SK-MEL-5 (cell line): ENCODE measurements around the gene ZNF605. TPM values are rescaled to one million over a fixed set of nuclear protein-coding genes. Genes with fewer than 3 reads are reported as not detected.
"Not testable (repeated sequence)": the region's sequence is repeated elsewhere in the genome, so short reads cannot be mapped to it uniquely, and the experiment has no call there.

Experiments
- DNase-seq: peaks from one replicate; pipeline ENCODE4 v3.0.0-alpha.2; 2016; ENCODE audit warnings: low read depth, low spot score
- in situ Hi-C: cut with HindIII; loops from 2 replicates; pipeline ENCODE4 v1.10.0; 2016; ENCODE audit warnings: low sequenced_read_pairs, high pct_unique_total_duplicates, low pct_unique_long_range_greater_than_20kb
- total RNA-seq: library from RNA; depleted of rRNA; stranded (reverse); fragments of >200 nt; shearing (Covaris generic); gene quantifications from 2 replicates; pipeline ENCODE4 v1.2.3, GENCODE V29; 2014

ZNF605 gene
- total RNA-seq, 1 experiment from 2014 or later, result 9.9 TPM

- in situ Hi-C loops, result no loop called here
- no peak for DNase-seq
Observed at GRCh38 chr12:132923356-132923909, 32.7 kb downstream of the ZNF605 start.

DNA sequence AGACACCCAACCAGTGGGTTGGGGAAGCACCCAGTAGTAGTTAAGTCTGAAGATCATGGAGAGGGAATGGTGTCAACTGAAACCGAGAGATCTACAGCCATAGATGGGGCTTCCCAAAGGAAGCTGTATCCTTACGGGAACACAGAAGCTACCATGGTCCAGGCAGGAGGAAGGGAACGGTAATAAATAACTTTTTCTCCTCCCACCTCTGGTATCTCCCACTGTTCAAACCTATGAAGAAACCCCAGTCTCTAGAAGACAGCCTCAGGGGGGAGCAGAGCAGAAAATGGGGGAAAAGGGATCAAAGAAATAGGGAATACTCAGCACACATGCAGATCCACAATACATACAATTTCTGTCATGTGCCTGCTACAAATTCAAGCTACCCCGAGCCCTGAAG, 33.4 kb downstream of the ZNF605 start:
- in situ Hi-C loops, result no loop called here

DNA sequence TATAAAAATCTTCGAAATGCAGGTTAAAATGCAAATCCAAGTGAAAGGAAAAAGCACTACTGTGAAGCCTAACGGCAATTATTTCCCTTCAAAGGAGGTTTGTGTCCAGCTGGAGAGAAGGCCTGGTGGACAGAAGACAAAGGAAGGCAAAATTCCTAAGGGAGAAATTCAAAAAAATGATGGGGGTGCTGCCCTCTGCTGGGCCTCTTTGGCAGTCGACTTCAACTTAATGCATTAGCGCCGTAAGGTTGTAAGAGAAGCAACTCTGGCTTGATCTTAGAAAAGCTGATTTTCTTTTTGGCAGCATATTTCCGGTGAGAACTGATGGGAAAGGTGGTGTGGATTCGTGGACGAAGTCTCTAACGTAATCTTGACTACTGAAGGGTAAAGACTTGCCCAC, 34.4 kb downstream of the ZNF605 start:
- in situ Hi-C loops, result no loop called here
- DNase-seq, result peak; percentile 27

More for the DNA sequence above, 33.4 kb downstream of the ZNF605 start:
- DNase-seq, result no peak

- in situ Hi-C loops, result no loop called here
- DNase-seq, result no peak
Observed at GRCh38 chr12:132918680-132919079, 37.4 kb downstream of the ZNF605 start.

GRCh38 chr12:132909030-132909368, 47.1 kb downstream of the ZNF605 start:
- no peak for DNase-seq
- in situ Hi-C loops, result no loop called here

DNA sequence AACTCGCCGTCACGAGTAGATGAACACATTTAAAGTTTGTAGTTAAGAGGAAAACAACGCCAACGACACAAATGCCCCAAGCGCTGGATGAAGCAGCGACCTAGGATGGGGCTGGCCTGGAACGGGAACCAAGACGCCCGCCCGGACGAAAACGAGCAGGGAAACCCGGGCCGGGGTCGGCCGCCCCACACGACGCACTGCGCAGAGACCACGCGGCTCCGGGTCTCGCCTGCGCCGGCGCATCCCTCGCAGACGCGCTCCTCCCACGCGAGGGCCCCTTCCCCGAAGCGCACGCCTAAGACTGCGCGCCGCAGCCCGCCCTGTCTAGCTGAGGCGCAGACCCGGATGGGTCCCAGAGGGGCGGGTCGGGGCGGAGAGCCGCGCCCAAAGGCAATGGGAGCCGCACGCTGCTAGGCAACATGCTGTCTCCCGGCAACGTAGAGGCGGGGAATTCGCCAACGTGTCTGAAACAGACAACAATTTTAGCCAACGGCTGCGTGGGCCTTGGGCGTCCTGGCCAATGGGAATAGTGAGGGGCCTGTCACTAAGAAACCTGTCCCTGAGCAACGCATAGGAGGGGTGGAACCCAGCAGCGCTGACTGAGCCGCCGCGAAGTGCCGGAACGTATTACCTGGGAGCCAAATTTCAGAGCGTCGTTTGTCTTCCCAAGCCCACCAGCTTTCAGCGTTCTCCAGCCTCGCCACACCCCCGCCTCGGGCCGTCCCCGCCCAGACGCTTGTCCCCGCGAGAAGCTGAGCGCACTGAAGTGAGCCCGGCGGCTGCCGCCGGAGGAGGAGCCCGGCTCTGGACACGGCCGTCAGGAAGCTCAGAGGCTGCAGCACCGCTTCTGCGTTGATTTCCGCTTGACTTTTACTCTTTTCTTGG, 47.7 kb downstream of the ZNF605 start:
- in situ Hi-C loops, result no loop called here

DNA sequence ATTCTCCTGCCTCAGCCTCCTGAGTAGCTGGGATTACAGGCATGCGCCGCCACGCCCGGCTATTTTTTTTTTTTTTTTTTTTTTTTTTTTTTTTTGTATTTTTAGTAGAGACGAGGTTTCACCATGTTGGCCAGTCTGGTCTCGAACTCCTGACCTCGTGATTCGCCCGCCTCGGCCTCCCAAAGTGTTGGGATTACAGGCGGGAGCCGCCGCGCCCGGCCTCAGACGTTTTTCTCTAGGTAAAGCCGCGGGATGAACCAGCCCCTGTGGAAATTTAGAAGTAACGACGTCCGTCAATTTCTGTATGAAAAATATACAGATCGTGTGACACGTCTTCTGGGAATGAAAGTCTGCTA, 48.3 kb downstream of the ZNF605 start:
- DNase-seq, in situ Hi-C loops: not testable (repeated sequence)

More for the DNA sequence above, 47.7 kb downstream of the ZNF605 start:
- peak; percentile 98 for DNase-seq

DNA sequence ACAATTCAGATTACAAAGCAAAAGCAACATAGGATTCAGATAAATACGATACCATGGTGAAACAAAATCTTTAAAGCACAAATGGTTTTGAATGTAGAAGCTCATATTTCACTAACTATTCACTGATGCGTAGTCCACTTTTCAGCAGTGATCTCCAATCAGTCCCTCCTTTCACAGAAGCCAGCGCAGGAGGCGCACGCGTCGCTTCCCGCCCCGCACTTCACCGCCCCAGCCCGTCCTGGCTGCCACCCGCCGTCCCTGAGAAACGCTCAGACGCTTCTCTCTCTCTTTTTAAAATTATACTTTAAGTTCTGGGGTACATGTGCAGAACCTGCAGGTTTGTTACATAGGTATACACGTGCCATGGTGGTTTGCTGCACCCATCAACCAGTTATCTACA, 48.9 kb downstream of the ZNF605 start:
- no peak for DNase-seq
- in situ Hi-C loops, result no loop called here

DNA sequence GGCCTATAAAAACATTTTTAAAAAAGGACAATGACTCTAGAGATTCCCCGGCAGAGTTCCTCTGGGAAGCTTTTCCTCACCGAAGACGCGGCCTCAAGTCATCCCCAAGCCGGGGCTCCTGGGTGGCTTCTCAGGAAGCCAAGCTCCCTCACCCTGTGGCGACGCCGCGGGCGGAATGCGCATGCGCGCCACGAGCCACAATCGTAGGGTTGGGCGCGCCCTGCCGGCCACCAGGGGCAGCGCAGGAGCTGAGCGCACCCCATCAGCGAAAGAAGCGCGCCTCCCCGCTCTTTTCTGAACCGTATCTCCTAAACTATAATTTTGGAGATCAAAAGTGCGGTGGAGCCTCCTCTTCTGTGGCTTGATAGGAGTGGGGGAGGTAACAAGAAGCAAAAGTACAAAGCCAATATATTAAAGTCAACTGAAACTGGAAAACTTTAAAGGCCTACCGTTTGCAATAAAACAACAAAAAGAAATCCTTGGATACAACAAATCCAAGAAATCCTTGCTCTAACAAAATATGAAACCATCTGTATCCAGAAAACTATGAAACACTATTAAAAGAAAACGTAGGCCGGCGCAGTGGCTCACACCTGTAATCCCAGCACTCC, 51.3 kb downstream of the ZNF605 start:
- DNase-seq, result peak; percentile 40
- in situ Hi-C loops, result no loop called here

DNA sequence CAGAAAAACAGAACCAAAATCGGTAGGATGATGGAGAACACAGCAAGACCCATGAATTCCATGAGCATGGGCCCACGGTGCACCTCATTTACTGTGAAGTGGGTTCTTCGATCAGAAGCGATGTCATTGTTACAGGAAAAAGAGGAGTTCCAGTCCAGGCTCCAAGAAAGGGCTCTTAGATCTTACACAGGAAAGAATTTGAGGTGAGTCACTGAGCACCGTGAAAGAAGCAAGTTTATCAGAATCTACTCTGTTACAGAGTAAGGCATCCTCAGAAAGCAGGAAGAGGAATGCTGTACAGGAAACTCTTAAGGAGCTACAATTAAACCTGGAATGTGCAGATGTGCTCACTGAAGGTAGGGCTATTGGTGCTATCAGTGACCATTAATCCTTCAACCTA, 57.1 kb downstream of the ZNF605 start:
- in situ Hi-C loops, result no loop called here
- no peak for DNase-seq

- in situ Hi-C loops, result no loop called here
- no peak for DNase-seq
Observed at GRCh38 chr12:132888852-132889251, 67.3 kb downstream of the ZNF605 start.

DNA sequence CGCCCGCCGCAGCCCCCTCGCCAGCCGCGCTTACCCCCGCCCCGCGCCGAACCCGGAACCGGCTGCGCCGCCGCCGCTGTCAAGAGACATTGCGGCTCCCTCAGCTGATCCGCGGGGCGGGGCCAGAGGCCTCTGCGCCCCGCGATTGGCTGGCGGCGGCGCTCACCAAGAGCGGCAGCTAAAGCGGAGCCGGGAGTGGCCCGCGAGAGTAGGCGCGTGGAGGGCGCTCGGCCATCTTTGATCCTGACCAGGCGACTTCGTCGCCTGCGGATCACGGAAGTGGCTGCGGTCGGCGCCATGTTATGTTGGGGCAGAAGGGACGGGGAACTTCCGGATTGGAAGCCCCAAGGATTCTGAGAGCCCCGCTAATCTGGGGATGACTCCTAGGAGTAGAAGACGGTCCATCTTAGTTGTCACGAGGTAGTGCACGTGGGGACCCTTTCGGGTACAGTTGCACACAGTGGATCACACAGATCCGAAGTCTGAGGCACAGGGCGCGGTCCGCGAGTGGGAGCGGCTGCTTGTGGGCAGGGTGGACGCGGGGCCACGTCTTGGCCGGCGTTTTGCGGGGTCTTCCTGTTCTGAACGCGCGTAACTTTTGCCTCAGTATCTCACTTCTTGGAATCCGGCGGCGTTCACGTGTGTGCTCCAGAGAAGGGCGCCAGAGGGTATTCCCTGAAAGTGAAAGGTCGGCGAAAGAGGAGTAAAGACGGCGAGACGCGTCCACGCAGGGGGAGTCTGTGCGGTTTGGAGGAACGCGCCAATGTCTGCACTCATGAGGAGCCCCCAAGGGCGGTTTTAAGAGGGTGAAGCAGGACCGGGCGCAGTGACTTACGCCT, 68.4 kb downstream of the ZNF605 start, which contains the start of gene CHFR:
CHFR (minus strand) TSS at position 93 of the 839 bp plus-strand sequence. CDS start 277 bp downstream, outside the sequence.
- in situ Hi-C loops, result no loop called here
- peak; percentile 97 for DNase-seq

- DNase-seq, result peak; percentile 4
Observed at GRCh38 chr12:132886529-132887477, 69.3 kb downstream of the ZNF605 start.

GRCh38 chr12:132881818-132882217, 74.3 kb downstream of the ZNF605 start:
- no peak for DNase-seq
- in situ Hi-C loops, result no loop called here

More at GRCh38 chr12:132886529-132887477, 69.3 kb downstream of the ZNF605 start:
- in situ Hi-C loops, result no loop called here

GRCh38 chr12:132874620-132875019, 81.5 kb downstream of the ZNF605 start:
- in situ Hi-C loops, DNase-seq: not testable (repeated sequence)

DNA sequence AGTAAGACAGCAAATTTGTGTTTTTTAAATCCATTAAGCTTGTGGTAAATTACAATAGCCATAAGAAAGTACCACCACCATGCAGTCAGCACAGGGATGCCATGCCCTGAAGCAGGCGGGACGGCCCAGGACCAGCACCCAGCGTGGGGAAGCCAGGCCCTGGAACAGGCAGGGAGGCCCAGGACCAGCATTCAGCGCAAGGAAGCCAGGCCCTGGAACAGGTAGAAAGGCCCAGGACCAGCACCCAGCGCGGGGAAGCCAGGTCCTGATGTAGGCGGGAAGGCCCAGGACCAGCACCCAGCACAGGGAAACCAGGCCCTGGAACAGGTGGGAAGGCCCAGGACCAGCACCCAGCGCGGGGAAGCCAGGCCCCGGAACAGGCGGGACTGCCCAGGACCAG, 81.9 kb downstream of the ZNF605 start:
- DNase-seq, result no peak
- in situ Hi-C loops, result no loop called here

DNA sequence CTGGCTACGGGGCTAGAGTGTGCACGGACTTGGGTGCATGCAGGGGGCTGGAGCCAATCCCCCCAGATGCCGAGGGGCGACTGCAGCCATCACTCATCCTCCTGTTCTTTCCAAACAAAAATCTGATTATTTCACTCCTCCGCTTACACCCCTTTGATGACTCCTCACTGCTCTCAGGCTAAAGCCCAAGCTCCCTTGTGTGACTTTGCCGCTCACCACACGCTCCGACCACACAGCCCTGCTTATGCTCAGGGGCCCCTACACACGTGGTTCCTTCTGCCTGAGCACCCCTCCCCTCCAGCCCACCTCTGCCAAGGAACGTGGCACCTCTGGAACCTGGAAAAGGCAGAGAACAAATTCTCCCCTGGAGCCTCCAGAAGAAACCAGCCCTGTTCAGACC, 82.4 kb downstream of the ZNF605 start:
- in situ Hi-C loops, result no loop called here
- no peak for DNase-seq
